K562 (cell line): ENCODE results near the gene HGD. TPM values are rescaled to one million over a fixed set of nuclear protein-coding genes. Genes with fewer than 3 reads are reported as not detected.

Experiments
- ATAC-seq: fragments of 200-7000 bp; cut with Tn5 transposase; 3 replicates; pipeline ENCODE4 v1.9.1; 2020; ENCODE audit warnings: moderate library complexity
- BruUV-seq: library from RNA; stranded (reverse); fragments of 400-500 nt; replicated peaks from 2 replicates; lab custom pipeline; 2021; lab: Mats Ljungman, UMichigan
- CTCF ChIA-PET: fragments of 300-600 bp; formaldehyde crosslinking; extraction: SDS; loops from one replicate; lab custom pipeline; 2021; ENCODE audit warnings: low intra/inter-chr PET ratio; lab: Yijun Ruan, JAX
- POLR2A ChIA-PET: fragments of 300-600, 350-650 bp; sonication (Branson Sonifier 250); formaldehyde crosslinking; extraction: SDS; loops from one replicate; lab custom pipeline; 2021; ENCODE audit warnings: antibody characterized with exemption, inconsistent platforms; lab: Yijun Ruan, JAX
- DNase-seq, 4 experiments: peaks; one replicate each; pipeline versions ENCODE4 v3.0.0 to v3.0.0-alpha.2; 2011 to 2018; ENCODE audit warnings: low spot score in 3 of 4, mixed read lengths in 3 of 4; ENCODE audit errors: extremely low read depth in 1 of 4
- FAIRE-seq: peaks from 2 replicates; lab custom pipeline; 2011; peaks lifted over from hg19 to GRCh38; lab: Jason Lieb, UNC
- H2AFZ ChIP-seq: 2 replicates; pipeline ENCODE4 v1.6.0; 2011; ENCODE audit warnings: low read depth, low read length, control low read depth, inconsistent platforms
- H3K27ac ChIP-seq: fragments of 200-600 bp; 3 replicates; pipeline ENCODE4 v1.8.0; 2011; ENCODE audit warnings: low read depth, mild to moderate bottlenecking, control low read depth, inconsistent platforms, low read length, moderate library complexity, mixed read lengths; ENCODE audit errors: extremely low read depth
- H3K27me3 ChIP-seq, 2 experiments: fragments of 300-600 bp in 1 of 2; 2 replicates in 1 of 2; 3 replicates in 1 of 2; pipeline versions ENCODE4 v1.6.0 to v1.8.0; 2011; ENCODE audit warnings: inconsistent platforms in 2 of 2, low read length in 2 of 2, mild to moderate bottlenecking in 1 of 2, mixed read lengths in 1 of 2, moderate library complexity in 1 of 2; ENCODE audit not compliant: control insufficient read depth in 2 of 2, insufficient read depth in 2 of 2
- H3K36me3 ChIP-seq: fragments of 300-600 bp; 3 replicates; pipeline ENCODE4 v1.8.0; 2011; ENCODE audit warnings: mild to moderate bottlenecking, low read length, inconsistent platforms; ENCODE audit not compliant: control insufficient read depth, insufficient read depth
- H3K4me1 ChIP-seq, 2 experiments: fragments of 200-600 bp in 1 of 2; replicated peaks in 1 of 2; 2 replicates in 1 of 2; 3 replicates in 1 of 2; pipeline versions ENCODE4 v1.5.1 to v1.8.0; 2011; ENCODE audit warnings: inconsistent platforms in 2 of 2, low read length in 2 of 2, mild to moderate bottlenecking in 1 of 2, mixed read lengths in 1 of 2, moderate library complexity in 1 of 2; ENCODE audit not compliant: control insufficient read depth in 2 of 2, insufficient read depth in 2 of 2
- H3K4me2 ChIP-seq: 2 replicates; pipeline ENCODE4 v1.6.1; 2011; ENCODE audit warnings: low read length, control low read depth, inconsistent platforms, mixed read lengths; ENCODE audit not compliant: insufficient read depth
- H3K4me3 ChIP-seq: fragments of 200-600 bp; sonication (generic), shearing (Covaris generic); 2 replicates; pipeline ENCODE4 v1.5.1; 2016; ENCODE audit warnings: control low read depth, inconsistent platforms
- H3K79me2 ChIP-seq: fragments of 200-600 bp; 3 replicates; pipeline ENCODE4 v1.8.0; 2011; ENCODE audit warnings: low read length, inconsistent platforms; ENCODE audit not compliant: control insufficient read depth, insufficient read depth
- H3K9ac ChIP-seq, 2 experiments: 2 replicates each; pipeline versions ENCODE4 v1.6.0 to v1.6.1; 2011; ENCODE audit warnings: low read depth in 2 of 2, low read length in 2 of 2, control low read depth in 1 of 2, inconsistent platforms in 1 of 2, mild to moderate bottlenecking in 1 of 2, mixed read lengths in 1 of 2; ENCODE audit not compliant: insufficient read depth in 1 of 2
- H3K9me1 ChIP-seq: one replicate; pipeline ENCODE4 v1.6.0; 2011; ENCODE audit warnings: inconsistent platforms, mild to moderate bottlenecking, low read length, moderate library complexity; ENCODE audit not compliant: control insufficient read depth, insufficient read depth
- H3K9me3 ChIP-seq: replicated peaks from 2 replicates; pipeline ENCODE4 v1.5.1; 2011; ENCODE audit warnings: low read depth, low read length, inconsistent platforms; ENCODE audit not compliant: control insufficient read depth, insufficient read depth
- H4K20me1 ChIP-seq: replicated peaks from 2 replicates; pipeline ENCODE4 v1.6.1; 2011; ENCODE audit warnings: low read length, inconsistent platforms, mixed read lengths; ENCODE audit not compliant: control insufficient read depth, insufficient read depth
- ATF1 ChIP-seq, 2 experiments: fragments of 450-650 bp in 1 of 2; IDR thresholded peaks; 2 replicates each; pipeline ENCODE4 v1.6.1; 2016; ENCODE audit warnings: missing compliant biosample characterization in 1 of 2, missing genetic modification characterization in 1 of 2
- ATF4 ChIP-seq: fragments of 450-650 bp; formaldehyde crosslinking; IDR thresholded peaks from 2 replicates; pipeline ENCODE4 v1.4.0; 2022; ENCODE audit warnings: mild to moderate bottlenecking, moderate library complexity
- CBFB ChIP-seq: sonication (generic); formaldehyde crosslinking; IDR thresholded peaks from 2 replicates; pipeline ENCODE4 v1.4.0; 2020; ENCODE audit warnings: mild to moderate bottlenecking, missing genetic modification reagents
- FOXK1 ChIP-seq: sonication (generic); formaldehyde crosslinking; IDR thresholded peaks from 2 replicates; pipeline ENCODE4 v1.8.0; 2022; ENCODE audit warnings: missing genetic modification reagents, mild to moderate bottlenecking, borderline replicate concordance
- HBP1 ChIP-seq: fragments of 450-650 bp; formaldehyde crosslinking; IDR thresholded peaks from 2 replicates; pipeline ENCODE4 v1.4.0; 2022; ENCODE audit warnings: missing genetic modification characterization
- HNRNPL ChIP-seq: fragments of 200-400 bp; formaldehyde crosslinking; IDR thresholded peaks from 2 replicates; pipeline ENCODE4 v1.6.1; 2017; ENCODE audit warnings: low read depth, mild to moderate bottlenecking, low read length
- KDM2B ChIP-seq: fragments of 250-450 bp; sonication (Bioruptor Pico); IDR thresholded peaks from 2 replicates; pipeline ENCODE4 v1.8.0; 2021; ENCODE audit warnings: mild to moderate bottlenecking, moderate library complexity
- KDM5B ChIP-seq: fragments of 200-600 bp; sonication (generic); IDR thresholded peaks from 2 replicates; pipeline ENCODE4 v1.6.1; 2012; ENCODE audit warnings: low read depth, mild to moderate bottlenecking, moderate library complexity, low read length, control low read depth, inconsistent platforms; ENCODE audit not compliant: insufficient replicate concordance
- L3MBTL2 ChIP-seq: fragments of 450-650 bp; IDR thresholded peaks from 2 replicates; pipeline ENCODE4 v1.6.1; 2016; ENCODE audit warnings: mild to moderate bottlenecking, moderate library complexity
- MBD2 ChIP-seq: sonication (generic); IDR thresholded peaks from 2 replicates; pipeline ENCODE4 v1.6.1; 2016; ENCODE audit warnings: low read depth, borderline replicate concordance
- NFYB ChIP-seq: IDR thresholded peaks from 2 replicates; pipeline ENCODE4 v1.6.1; 2011; ENCODE audit warnings: mild to moderate bottlenecking, moderate library complexity; ENCODE audit not compliant: insufficient read length; ENCODE audit errors: extremely low read depth
- POLR2AphosphoS5 ChIP-seq: IDR thresholded peaks from 2 replicates; pipeline ENCODE4 v1.6.1; 2011; ENCODE audit warnings: mild to moderate bottlenecking, low read depth, low read length, moderate library complexity; ENCODE audit not compliant: control insufficient read depth, insufficient read depth
- TCF7 ChIP-seq: sonication (generic); IDR thresholded peaks from 2 replicates; pipeline ENCODE4 v1.6.1; 2016; ENCODE audit warnings: antibody characterized with exemption, borderline replicate concordance
- ZKSCAN1 ChIP-seq: fragments of 150-350 bp; IDR thresholded peaks from 2 replicates; pipeline ENCODE4 v1.6.1; 2016; ENCODE audit warnings: low read depth, low read length
- ZNF217 ChIP-seq: sonication (generic); formaldehyde crosslinking; IDR thresholded peaks from 2 replicates; pipeline ENCODE4 v1.8.0; 2022; ENCODE audit warnings: mild to moderate bottlenecking, missing genetic modification reagents
- WGBS: fragments of 100-300 bp; shearing (Covaris generic); methylation state at CpG from one replicate; pipeline ENCODE4 v1.1.6; 2016; ENCODE audit warnings: low coverage, mixed read lengths; ENCODE audit not compliant: insufficient coverage; ENCODE audit errors: missing lambda C conversion rate; 5-methylcytosine and 5-hydroxymethylcytosine counted together
- in situ Hi-C: fragments of 300-500 bp; cut with MboI; formaldehyde crosslinking; loops from 4 replicates; pipeline ENCODE4 v1.15.0; 2018; ENCODE audit warnings: inconsistent platforms, mixed read lengths
- intact Hi-C: fragments of 100-400 bp; cut with micrococcal nuclease; formaldehyde crosslinking; loops from 2 replicates; pipeline ENCODE4 v1.14.2; 2022
- polyA plus RNA-seq, 8 experiments: library from polyadenylated mRNA; depleted of rRNA in 4 of 8; stranded (reverse) in 5 of 8; unstranded in 3 of 8; fragments of >200 nt; fragmentation: Nextera tagmentation in 2 of 8; fragmentation: Illumina TruSeq in 1 of 8; extraction: Ambion mirVana in 2 of 8; extraction: Trizol in 1 of 8; gene quantifications; 2 replicates each; pipeline versions ENCODE4 v1.2.1 to v1.2.3, GENCODE V29; 2011 to 2014; ENCODE audit warnings: inconsistent platforms in 1 of 8, missing spikeins in 1 of 8
- total RNA-seq, 7 experiments: library from RNA; depleted of rRNA in 6 of 7; stranded (reverse); fragments of >200 nt in 6 of 7; fragmentation: Illumina TruSeq in 2 of 7; extraction: Trizol in 2 of 7; gene quantifications; 2 replicates each; pipeline versions ENCODE4 v1.2.1 to v1.2.3, GENCODE V29; 2011 to 2021; ENCODE audit warnings: low replicate concordance in 1 of 7

HGD gene
- total and polyA plus RNA-seq, 9 of the 15 experiments (the other 6 are each of a cell fraction or from before 2014, with no cell fraction given): 0.08 to 0.25 (median 0.17) TPM; not detected in 4

- intact Hi-C loops (no loop called here), in situ Hi-C loops (no loop called here)
- Histone ChIP-seq H3K4me2 (no peak overlapping the region), H2AFZ (no peak overlapping the region), H4K20me1 (no peaks in the 10 kb centered on the region), H3K4me3 (no peak overlapping the region), H3K79me2 (no peaks in the 10 kb centered on the region), H3K27me3 (no peaks in the 10 kb centered on the region), H3K9me1 (no peaks in the 10 kb centered on the region), H3K4me1 (peaks cover 0 to 4% of the 10 kb centered on the region in 2 experiments; a peak in 3 of 5 replicates), H3K9me3 (peaks cover 2% of the 10 kb centered on the region), H3K9ac (no peak overlapping the region), H3K36me3 (no peaks in the 10 kb centered on the region), H3K27ac (no peak overlapping the region)
- ATAC-seq: no peak
- FAIRE-seq: no peak
- DNase-seq: no peak
- ChIA-PET CTCF (no interaction called here), POLR2A (interaction anchor here (0.5 kb wide), 1 partner anchor 390 kb away, joined by 3 read pairs; no protein-coding TSS in a partner anchor)
- no TSS peak for BruUV-seq
- WGBS: 38% methylated on average over 1 of the region's 2 CpGs
- TF ChIP-seq L3MBTL2 (no peak), KDM5B (no peak), KDM2B (no peak), NFYB (no peak), HBP1 (CRISPR knock-in tag) (no peak), ZNF217 (no peak), TCF7 (no peak), CBFB (CRISPR knock-in tag) (no peak), ATF1 (CRISPR knock-in tag; IDR thresholded peaks at IDR 0.05) (no peak), ATF1 (tag; IDR thresholded peaks at IDR 0.05) (no peak), FOXK1 (CRISPR knock-in tag) (no peak), MBD2 (no peak), HNRNPL (no peak), POLR2AphosphoS5 (no peak), ATF4 (CRISPR knock-in tag) (no peak), ZKSCAN1 (no peak)
These were observed 45.1 kb downstream of the HGD start for GRCh38 chr3:120636795-120637401.
